Neural progenitor cell (in vitro differentiated cells): ENCODE measurements around the gene MAP3K7CL.

Source experiments
- EZH2 ChIP-seq: fragments of 200-600 bp; sonication (generic); IDR thresholded peaks from 2 replicates; pipeline ENCODE4 v1.6.1; 2017; ENCODE audit warnings: antibody characterized with exemption, mild to moderate bottlenecking, moderate library complexity
- EZH2phosphoT487 ChIP-seq: fragments of 200-600 bp; sonication (generic); IDR thresholded peaks from 2 replicates; pipeline ENCODE4 v1.6.1; 2017; ENCODE audit warnings: antibody characterized with exemption
- TF ChIP-seq, protein P1 (sequence below): fragments of 200-600 bp; sonication (generic); IDR thresholded peaks from 2 replicates; pipeline ENCODE4 v1.5.1; 2017; ENCODE audit warnings: antibody characterized with exemption, mild to moderate bottlenecking

DNA sequence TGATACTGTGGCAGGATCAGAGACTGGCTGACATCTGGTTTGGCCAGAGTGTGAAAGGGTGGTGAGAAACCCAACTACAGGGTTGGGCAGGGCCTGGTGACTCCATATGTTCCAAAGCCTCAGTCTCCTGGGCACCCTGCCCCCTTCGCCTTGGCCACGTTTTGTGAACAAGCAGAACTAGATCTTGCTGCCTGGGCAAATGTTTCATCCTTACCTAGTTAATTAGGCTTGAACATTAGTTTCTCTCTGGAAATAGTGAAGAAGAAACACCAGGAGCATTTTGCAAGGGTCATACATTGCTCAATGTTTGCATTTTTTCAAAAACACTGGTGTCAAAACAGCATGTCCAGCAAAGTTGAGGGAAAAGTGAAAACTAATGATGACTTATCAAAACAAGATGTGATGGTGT, 60.5 kb downstream of the MAP3K7CL start:
- TF ChIP-seq, protein P1, sequence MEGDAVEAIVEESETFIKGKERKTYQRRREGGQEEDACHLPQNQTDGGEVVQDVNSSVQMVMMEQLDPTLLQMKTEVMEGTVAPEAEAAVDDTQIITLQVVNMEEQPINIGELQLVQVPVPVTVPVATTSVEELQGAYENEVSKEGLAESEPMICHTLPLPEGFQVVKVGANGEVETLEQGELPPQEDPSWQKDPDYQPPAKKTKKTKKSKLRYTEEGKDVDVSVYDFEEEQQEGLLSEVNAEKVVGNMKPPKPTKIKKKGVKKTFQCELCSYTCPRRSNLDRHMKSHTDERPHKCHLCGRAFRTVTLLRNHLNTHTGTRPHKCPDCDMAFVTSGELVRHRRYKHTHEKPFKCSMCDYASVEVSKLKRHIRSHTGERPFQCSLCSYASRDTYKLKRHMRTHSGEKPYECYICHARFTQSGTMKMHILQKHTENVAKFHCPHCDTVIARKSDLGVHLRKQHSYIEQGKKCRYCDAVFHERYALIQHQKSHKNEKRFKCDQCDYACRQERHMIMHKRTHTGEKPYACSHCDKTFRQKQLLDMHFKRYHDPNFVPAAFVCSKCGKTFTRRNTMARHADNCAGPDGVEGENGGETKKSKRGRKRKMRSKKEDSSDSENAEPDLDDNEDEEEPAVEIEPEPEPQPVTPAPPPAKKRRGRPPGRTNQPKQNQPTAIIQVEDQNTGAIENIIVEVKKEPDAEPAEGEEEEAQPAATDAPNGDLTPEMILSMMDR, result no peak
- TF ChIP-seq EZH2 (no peak), EZH2phosphoT487 (no peak)
